Activated B cell treated with CpG ODN at 0.5 μM for 24 hours (primary cell): ENCODE measurements around the gene LDLRAD4. TPM values are rescaled to one million over a fixed set of nuclear protein-coding genes. Genes with fewer than 3 reads are reported as not detected.
A peak's percentile ranks its signal among the peaks of the same experiment; 100 is the strongest.

Source experiments
- ATAC-seq: fragments of 200-7000 bp; cut with Tn5 transposase; one replicate; pipeline ENCODE4 v1.10.0; 2021; ENCODE audit warnings: low read depth, mild to moderate bottlenecking, moderate library complexity
- CTCF ChIA-PET: fragments of 350-600 bp; sonication (Branson Sonifier 250); formaldehyde crosslinking; loops from one replicate; lab custom pipeline; 2021; ENCODE audit warnings: antibody characterized with exemption; lab: Charles Lee
- POLR2A ChIA-PET: fragments of 350-600 bp; sonication (Branson Sonifier 250); formaldehyde crosslinking; loops from one replicate; lab custom pipeline; 2021; ENCODE audit warnings: antibody characterized with exemption; lab: Charles Lee
- DNase-seq: peaks from one replicate; pipeline ENCODE4 v3.0.0; 2022
- H3K27ac Mint-ChIP-seq: one replicate; pipeline ENCODE4 v1.8.0; 2020; ENCODE audit warnings: mixed read lengths
- H3K27me3 Mint-ChIP-seq: one replicate; pipeline ENCODE4 v1.8.0; 2021; ENCODE audit warnings: mixed read lengths
- H3K36me3 Mint-ChIP-seq: one replicate; pipeline ENCODE4 v1.8.0; 2021; ENCODE audit warnings: low read depth, mixed read lengths
- H3K4me1 Mint-ChIP-seq: one replicate; pipeline ENCODE4 v1.8.0; 2021; ENCODE audit warnings: mixed read lengths
- H3K4me3 Mint-ChIP-seq: one replicate; pipeline ENCODE4 v1.8.0; 2020; ENCODE audit warnings: mild to moderate bottlenecking, mixed read lengths
- H3K9me3 Mint-ChIP-seq: one replicate; pipeline ENCODE4 v1.8.0; 2020; ENCODE audit warnings: mixed read lengths
- CTCF ChIP-seq: fragments of 200-600 bp; IDR thresholded peaks from one replicate; pipeline ENCODE4 v1.8.0; 2022; ENCODE audit warnings: antibody characterized with exemption, mild to moderate bottlenecking
- intact Hi-C: fragments of 100-400 bp; cut with micrococcal nuclease; formaldehyde crosslinking; loops from one replicate; pipeline ENCODE4 v1.15.1; 2024
- total RNA-seq: library from RNA; stranded (reverse); gene quantifications from 2 replicates; pipeline ENCODE4 v1.2.3, GENCODE V29; 2022

The LDLRAD4 gene
- total RNA-seq, 1 donor from 2014 or later = 66.9 TPM

- Mint-ChIP-seq H3K27me3 (no peaks in the 10 kb centered on the region), H3K4me1 (peaks cover 67% of the 10 kb centered on the region), H3K9me3 (no peaks in the 10 kb centered on the region), H3K27ac (peak overlapping the region; percentile 81), H3K36me3 (no peaks in the 10 kb centered on the region), H3K4me3 (no peak overlapping the region)
- CTCF ChIA-PET = interaction anchor here (1.2 kb wide), 1 partner anchor 22 kb away, joined by 3 read pairs; no protein-coding TSS in a partner anchor
- intact Hi-C loops = no loop called here
- DNase-seq = no peak
- no peak for TF ChIP-seq CTCF
- POLR2A ChIA-PET = interaction anchor here (0.7 to 18.7 kb wide), 4 partner anchors 12 to 33 kb away, joined by 3 to 1007 read pairs (median 190); no protein-coding TSS in a partner anchor
- no peak for ATAC-seq
Observed at GRCh38 chr18:13579874-13580273, 361.3 kb downstream of the LDLRAD4 start.

DNA sequence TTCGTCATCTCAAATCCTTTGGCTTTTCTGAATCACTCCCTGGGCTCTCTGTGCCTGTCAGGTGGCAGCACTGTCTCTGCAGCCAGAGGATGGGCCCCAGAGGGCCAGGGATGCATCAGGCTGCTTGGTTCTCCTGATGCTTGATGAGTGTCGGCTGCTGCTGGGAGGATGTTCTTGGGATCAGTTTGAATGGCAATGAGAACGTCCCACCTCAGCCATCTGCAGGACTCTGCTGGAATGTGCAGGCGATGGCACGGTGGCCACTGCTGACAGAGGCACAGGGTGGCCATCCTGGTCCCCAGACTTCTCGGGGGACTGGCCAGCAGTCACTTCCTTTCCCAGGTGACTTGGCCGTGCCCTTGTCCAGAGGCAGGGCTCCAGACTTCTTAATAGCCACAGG lies 361.8 kb downstream of the LDLRAD4 start:
- Mint-ChIP-seq H3K27ac (peak overlapping the region; percentile 81), H3K36me3 (no peaks in the 10 kb centered on the region), H3K4me3 (no peak overlapping the region), H3K9me3 (no peaks in the 10 kb centered on the region), H3K4me1 (peaks cover 71% of the 10 kb centered on the region), H3K27me3 (no peaks in the 10 kb centered on the region)
- POLR2A ChIA-PET = interaction anchor here (6.2 to 18.7 kb wide), 3 partner anchors 13 to 33 kb away, joined by 147 to 1007 read pairs (median 232); no protein-coding TSS in a partner anchor
- no peak for ATAC-seq
- intact Hi-C loops = no loop called here
- CTCF ChIA-PET = interaction anchor here (1.2 kb wide), 1 partner anchor 22 kb away, joined by 3 read pairs; no protein-coding TSS in a partner anchor
- no peak for TF ChIP-seq CTCF
- DNase-seq = no peak

DNA sequence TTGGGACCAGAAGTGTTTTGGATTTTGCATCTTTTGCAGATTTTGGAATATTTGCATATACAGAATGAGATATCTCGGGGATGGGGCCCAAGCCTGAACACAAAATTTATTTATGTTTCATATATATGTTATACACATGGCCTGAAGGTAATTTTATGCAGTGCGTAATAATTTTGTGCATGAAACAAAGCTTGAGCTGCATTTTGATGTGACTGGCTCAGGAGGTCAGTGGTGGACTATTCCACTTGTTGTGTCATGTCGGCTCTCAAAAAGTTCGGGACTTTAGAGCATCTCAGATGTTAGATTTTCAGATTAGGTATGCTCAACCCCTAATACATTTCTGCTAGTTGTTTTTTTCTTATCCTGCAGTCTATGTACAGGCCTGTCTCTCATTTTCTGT lies 362.4 kb downstream of the LDLRAD4 start:
- DNase-seq = no peak
- Mint-ChIP-seq H3K9me3 (no peaks in the 10 kb centered on the region), H3K36me3 (no peaks in the 10 kb centered on the region), H3K27me3 (no peaks in the 10 kb centered on the region), H3K27ac (peak overlapping the region; percentile 24), H3K4me1 (peaks cover 74% of the 10 kb centered on the region), H3K4me3 (no peak overlapping the region)
- intact Hi-C loops = no loop called here
- CTCF ChIA-PET = interaction anchor here (1.1 kb wide), 1 partner anchor 19 kb away, joined by 3 read pairs; no protein-coding TSS in a partner anchor
- TF ChIP-seq CTCF = no peak
- POLR2A ChIA-PET = interaction anchor here (0.6 to 18.7 kb wide), 4 partner anchors 10 to 32 kb away, joined by 3 to 1007 read pairs (median 190); no protein-coding TSS in a partner anchor
- ATAC-seq = no peak

GRCh38 chr18:13581496-13582177 lies 363.1 kb downstream of the LDLRAD4 start:
- ATAC-seq = no peak

More at GRCh38 chr18:13581496-13582177, 363.1 kb downstream of the LDLRAD4 start:
- no peak overlapping the region for H3K4me3 Mint-ChIP-seq
- no peak for TF ChIP-seq CTCF
- peaks cover 76% of the 10 kb centered on the region for H3K4me1 Mint-ChIP-seq
- intact Hi-C loops = no loop called here
- H3K27me3 Mint-ChIP-seq = no peaks in the 10 kb centered on the region
- no peaks in the 10 kb centered on the region for H3K36me3 Mint-ChIP-seq
- ChIA-PET CTCF (interaction anchor here (1.1 kb wide), 1 partner anchor 19 kb away, joined by 3 read pairs; no protein-coding TSS in a partner anchor), POLR2A (interaction anchor here (0.6 to 18.7 kb wide), 5 partner anchors 10 to 31 kb away, joined by 3 to 1007 read pairs (median 147); no protein-coding TSS in a partner anchor)
- H3K27ac Mint-ChIP-seq = peak overlapping the region; percentile 24
- H3K9me3 Mint-ChIP-seq = no peaks in the 10 kb centered on the region
- DNase-seq = no peak
